Body of pancreas (tissue), 4 donors: Measurements from ENCODE around the gene SLC24A3.

Source experiments
- CTCF ChIP-seq, 7 experiments: fragments of 450-650 bp in 4 of 7; fragments of 200-600 bp in 3 of 7; sonication (generic) in 3 of 7; IDR thresholded peaks; one replicate each; pipeline ENCODE4 v1.5.1; 2016 to 2019; ENCODE audit warnings: antibody characterized with exemption in 7 of 7
- POLR2A ChIP-seq, 3 donors: fragments of 450-650 bp; IDR thresholded peaks; one replicate each; pipeline ENCODE4 v1.6.1; 2016; ENCODE audit warnings: antibody characterized with exemption in 3 of 3, mild to moderate bottlenecking in 2 of 3

- TF ChIP-seq CTCF (IDR thresholded peaks at IDR 0.05) (no peak), POLR2A (IDR thresholded peaks at IDR 0.05) (no peak)
These were observed 27.4 kb upstream of the SLC24A3 start for GRCh38 chr20:19185083-19185482.
